ENCODE measurements around the gene SCGN.

DNA sequence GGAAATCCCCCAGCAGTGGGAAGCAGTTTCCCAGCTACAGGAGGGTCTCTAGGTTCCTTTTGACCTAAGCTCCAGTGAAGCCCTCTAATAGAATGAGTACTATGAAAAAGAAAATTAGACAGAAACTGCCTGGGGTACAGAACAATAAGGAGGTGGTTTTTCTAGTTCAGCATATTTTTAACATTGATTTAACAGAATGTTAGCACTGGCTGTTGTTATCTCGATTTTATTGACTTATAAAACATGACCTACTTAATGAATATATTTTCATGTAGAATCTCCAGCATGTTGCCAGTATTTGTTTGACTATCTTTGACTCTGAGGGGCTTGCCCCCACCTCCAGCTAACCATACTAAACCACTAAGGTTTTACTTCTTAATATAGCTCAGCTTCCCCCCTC lies 19.6 kb downstream of the SCGN start:
- TF ChIP-seq CTCF (IDR thresholded peaks at IDR 0.05; ENCODE audit: borderline replicate concordance, extremely low read depth, low read length, poor library complexity, severe bottlenecking) (no peak), EZH2 (IDR thresholded peaks at IDR 0.05; ENCODE audit: borderline replicate concordance, low read depth, low read length, severe bottlenecking) (no peak)

All from DND-41 (cell line).